HS-5 (cell line): ENCODE results near the gene SMIM45.
"Not testable (repeated sequence)": the region's sequence is repeated elsewhere in the genome, so short reads cannot be mapped to it uniquely, and the experiment has no call there.

Experiments
- DNase-seq: peaks from one replicate; pipeline ENCODE4 v3.0.0-alpha.2; 2012; ENCODE audit warnings: low read depth

The SMIM45 gene

GRCh38 chr22:41934284-41935014, 17.5 kb upstream of the SMIM45 start:
- DNase-seq, result no peak

GRCh38 chr22:41935015-41935351, 17.0 kb upstream of the SMIM45 start:
- no peak for DNase-seq

GRCh38 chr22:41935509-41935908, 16.4 kb upstream of the SMIM45 start:
- DNase-seq, result no peak

GRCh38 chr22:41936894-41937169, 15.1 kb upstream of the SMIM45 start:
- DNase-seq, result no peak

- DNase-seq, result no peak
Observed at GRCh38 chr22:41939981-41940831, 11.7 kb upstream of the SMIM45 start.

GRCh38 chr22:41940832-41941765, 10.9 kb upstream of the SMIM45 start:
- peak; percentile 88 for DNase-seq

GRCh38 chr22:41943661-41944209, 8.2 kb upstream of the SMIM45 start:
- no peak for DNase-seq

- peak; percentile 83 for DNase-seq
Observed at GRCh38 chr22:41946629-41947423, 5.1 kb upstream of the SMIM45 start, which contains the start of gene CENPM. TSS of gene CENPM (minus strand) at chr22:41947152. CDS start at chr22:41947076, 76 bp downstream.

GRCh38 chr22:41947424-41948080, 4.4 kb upstream of the SMIM45 start:
- no peak for DNase-seq

GRCh38 chr22:41948142-41948541, 3.8 kb upstream of the SMIM45 start:
- no peak for DNase-seq

GRCh38 chr22:41948928-41949296, 3.0 kb upstream of the SMIM45 start:
- not testable (repeated sequence) for DNase-seq

- DNase-seq, result no peak
Observed at GRCh38 chr22:41949297-41949965, 2.5 kb upstream of the SMIM45 start.

GRCh38 chr22:41952713-41953112, 763 bp downstream of the SMIM45 start:
- DNase-seq, result no peak

- no peak for DNase-seq
Observed at GRCh38 chr22:41957941-41958556, 6.1 kb downstream of the SMIM45 start.

GRCh38 chr22:41963453-41964111, 11.6 kb downstream of the SMIM45 start:
- no peak for DNase-seq

- no peak for DNase-seq
Observed at GRCh38 chr22:41964112-41964491, 12.2 kb downstream of the SMIM45 start.

- no peak for DNase-seq
Observed at GRCh38 chr22:41966225-41966606, 14.3 kb downstream of the SMIM45 start.

- peak; percentile 65 for DNase-seq
Observed at GRCh38 chr22:41966607-41967240, 14.8 kb downstream of the SMIM45 start.

GRCh38 chr22:41968601-41969000, 16.7 kb downstream of the SMIM45 start:
- no peak for DNase-seq
